Fibroblast of skin of scalp (primary cell): ENCODE results near the gene RYK. TPM values are rescaled to one million over a fixed set of nuclear protein-coding genes. Genes with fewer than 3 reads are reported as not detected.
"Not testable (repeated sequence)": the region's sequence is repeated elsewhere in the genome, so short reads cannot be mapped to it uniquely, and the experiment has no call there.

Source experiments
- DNase-seq: peaks from one replicate; pipeline ENCODE4 v3.0.0-alpha.2; 2013
- polyA plus RNA-seq, 2 experiments: library from polyadenylated mRNA; unstranded; fragments of 120-200 nt; gene quantifications; one replicate each; pipeline ENCODE4 v1.2.1, GENCODE V29; 2013; ENCODE audit not compliant: insufficient read length in 2 of 2

The RYK gene
- 65.0 TPM for polyA plus RNA-seq (2013, experiment 1 of 2; ENCODE audit: insufficient read length)
- 71.5 TPM for polyA plus RNA-seq (2013, experiment 2 of 2; ENCODE audit: insufficient read length)

DNA sequence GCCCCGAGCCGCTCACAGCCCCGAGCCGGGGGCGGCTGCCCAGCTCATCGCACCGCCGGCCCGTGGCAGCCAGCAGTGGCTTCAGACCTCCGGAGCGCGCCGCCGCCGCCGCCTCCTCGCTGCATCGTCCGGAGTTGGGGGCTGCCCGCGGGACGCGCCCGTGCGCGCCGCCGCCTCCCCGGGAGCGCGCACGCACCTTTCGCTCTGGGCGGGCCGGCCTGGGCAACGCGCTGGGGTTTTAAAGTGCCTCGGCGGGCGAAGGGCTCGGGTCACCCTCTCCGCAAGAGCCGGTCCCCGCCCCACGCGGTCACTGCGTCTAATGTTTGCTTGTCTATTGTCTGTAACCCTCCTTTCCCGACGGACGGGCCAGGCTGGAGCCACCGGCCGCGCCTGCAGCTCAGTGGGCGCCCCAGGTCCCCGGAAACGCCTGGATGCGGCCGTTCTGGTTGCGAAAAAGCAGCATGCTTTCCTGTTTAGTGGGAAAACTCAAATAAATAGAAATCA lies at the start of gene RYK:
Gene RYK (minus strand): TSS at position 143 of the 504 bp plus-strand sequence. CDS start 205 bp downstream, outside the sequence.
- DNase-seq: peak; percentile 82

DNA sequence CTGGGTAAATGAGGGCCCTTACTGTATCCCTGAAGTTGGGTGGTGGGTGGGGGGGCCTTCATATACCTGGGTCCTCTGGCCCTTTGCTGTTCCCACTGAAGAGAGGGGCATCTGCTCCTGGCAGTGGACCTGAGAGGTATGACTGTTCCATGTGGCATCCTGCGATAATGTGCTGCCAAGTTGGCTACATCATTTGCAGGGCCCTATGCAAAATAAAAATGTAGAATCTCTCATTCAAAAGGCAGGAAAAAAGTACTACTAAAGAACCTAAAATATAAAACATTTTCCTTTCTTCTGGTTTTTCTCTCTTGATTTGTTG lies 49.2 kb upstream of the RYK start:
- no peak for DNase-seq

DNA sequence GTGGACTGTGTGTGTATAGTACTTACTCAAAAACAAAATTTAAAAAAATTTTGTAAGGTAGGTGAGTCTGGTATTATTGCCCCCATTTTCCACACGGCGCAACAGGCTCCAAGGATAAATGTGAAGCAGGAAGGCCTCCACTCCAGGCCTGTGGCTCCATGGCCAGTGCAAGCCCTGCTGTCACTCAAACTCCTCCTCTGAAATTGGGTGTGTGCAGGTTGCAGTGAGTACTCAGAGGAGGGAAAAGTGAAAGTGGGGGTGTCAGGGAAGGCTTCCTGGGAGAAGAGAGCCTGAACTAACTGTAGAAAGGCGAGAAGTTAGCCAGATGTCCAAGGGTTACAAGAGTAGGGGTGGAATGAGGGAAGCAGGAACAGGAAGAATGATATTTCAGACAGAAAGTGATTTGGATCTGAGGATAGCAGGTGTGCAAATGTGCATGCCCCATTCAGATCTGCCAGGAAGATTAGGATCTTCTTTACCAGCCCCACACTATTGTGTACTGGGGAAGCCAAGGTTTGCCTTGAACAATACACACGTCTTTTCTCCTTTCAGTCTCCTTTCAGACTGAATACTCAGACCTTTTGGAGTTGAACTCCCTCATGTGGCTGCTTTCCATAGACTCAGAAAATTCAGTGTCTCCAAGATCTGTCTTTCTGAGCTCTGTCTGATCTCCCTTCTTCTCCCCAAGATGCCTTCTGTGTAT lies 48.7 kb upstream of the RYK start:
- no peak for DNase-seq

DNA sequence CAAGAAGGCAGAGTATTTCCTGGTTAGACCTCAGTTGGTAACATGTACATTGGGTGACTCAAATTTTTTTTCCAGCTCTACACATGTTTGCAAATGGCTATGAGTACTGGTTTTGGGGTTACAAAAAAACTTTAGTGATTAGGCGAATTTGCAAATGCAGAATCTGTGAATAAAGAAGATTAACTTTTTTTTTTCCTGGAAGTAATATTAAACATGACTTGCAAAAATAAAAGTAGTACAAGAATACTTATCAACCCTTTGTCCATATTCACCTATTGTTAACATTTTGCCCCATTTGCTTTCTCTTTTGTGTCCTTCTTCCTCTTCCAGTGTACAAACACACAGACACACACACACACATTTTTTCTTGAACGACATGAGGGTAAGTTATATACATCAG lies 47.6 kb upstream of the RYK start:
- DNase-seq: no peak

DNA sequence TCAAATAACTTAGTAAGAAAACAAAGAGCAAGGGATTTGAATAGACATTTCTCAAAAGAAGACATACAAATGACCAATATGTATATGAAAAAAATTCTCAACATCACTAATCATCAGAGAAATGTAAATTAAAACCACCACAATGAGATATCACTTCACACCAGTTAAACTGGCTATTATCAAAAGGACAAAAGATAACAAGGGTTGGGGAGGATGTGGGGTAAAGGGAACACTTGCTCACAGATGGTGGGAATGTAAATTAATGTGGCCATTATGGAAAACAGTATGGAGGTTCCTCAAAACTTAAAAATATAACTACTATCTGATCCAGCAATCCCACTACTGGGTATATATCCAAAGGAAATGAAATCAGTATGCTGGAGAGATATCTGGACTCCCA lies 46.0 kb upstream of the RYK start:
- DNase-seq: no peak

DNA sequence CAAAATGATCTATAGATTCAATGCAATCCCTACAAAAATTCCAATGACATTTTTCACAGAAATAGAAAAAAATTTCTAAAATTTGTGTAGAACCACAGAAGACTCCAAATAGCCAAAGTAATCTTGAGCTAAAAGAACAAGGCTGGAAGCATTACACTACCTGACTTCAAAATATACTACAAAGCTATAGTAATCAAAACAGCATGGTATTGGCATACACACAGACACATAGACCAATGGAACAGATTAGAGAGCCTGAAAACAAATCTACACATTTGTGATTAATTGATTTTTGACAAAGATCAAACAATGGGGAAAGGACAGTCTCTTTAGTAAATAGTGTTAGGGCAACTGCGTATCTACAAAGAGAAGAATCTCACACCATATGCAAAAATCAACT lies 45.3 kb upstream of the RYK start:
- no peak for DNase-seq

DNA sequence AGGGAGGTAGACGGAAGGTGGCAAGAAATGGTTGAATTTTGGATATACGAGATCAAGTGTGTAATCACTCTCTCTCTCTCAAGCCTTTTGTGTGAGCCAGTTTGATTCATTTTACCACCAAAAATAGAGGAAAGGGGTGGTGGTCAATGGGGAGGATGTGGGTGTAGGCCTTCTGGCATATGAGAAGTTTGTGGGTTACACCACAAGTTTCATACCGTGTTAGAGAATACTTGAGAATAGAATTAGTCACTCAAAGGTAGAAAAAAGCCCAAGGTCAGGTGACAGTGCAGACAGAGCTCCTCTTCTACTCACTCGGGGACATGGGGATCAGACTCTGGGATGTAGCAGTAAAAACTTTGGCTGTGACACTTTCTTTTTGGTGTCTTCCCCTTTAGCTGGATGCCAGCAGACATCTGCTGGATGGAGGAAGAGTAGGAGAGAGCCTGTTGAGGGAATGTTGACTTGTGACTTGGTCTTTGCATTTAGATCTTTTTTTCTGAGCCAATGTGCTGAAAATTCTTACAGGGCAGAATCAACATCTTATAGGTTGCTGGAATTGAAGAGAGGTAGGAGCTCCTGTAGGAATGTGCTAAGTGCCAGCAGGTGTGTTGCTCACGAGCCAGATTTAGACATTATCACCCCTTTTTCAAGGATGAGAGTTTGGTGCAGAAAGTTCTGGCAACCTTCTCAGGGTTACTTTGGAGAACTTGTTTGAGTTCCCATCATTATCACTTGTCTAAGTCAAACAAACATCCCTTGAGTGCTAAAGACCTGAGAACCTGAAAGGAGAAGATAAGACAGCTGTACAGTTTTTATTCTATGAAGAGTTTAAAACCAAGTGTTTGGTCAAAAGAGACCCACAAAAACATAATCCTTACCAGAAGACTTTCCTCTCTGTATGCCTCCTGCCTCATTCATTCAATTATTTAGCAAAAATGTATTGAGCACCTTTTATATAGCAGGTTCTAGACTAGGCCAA lies 43.9 kb upstream of the RYK start:
- no peak for DNase-seq

DNA sequence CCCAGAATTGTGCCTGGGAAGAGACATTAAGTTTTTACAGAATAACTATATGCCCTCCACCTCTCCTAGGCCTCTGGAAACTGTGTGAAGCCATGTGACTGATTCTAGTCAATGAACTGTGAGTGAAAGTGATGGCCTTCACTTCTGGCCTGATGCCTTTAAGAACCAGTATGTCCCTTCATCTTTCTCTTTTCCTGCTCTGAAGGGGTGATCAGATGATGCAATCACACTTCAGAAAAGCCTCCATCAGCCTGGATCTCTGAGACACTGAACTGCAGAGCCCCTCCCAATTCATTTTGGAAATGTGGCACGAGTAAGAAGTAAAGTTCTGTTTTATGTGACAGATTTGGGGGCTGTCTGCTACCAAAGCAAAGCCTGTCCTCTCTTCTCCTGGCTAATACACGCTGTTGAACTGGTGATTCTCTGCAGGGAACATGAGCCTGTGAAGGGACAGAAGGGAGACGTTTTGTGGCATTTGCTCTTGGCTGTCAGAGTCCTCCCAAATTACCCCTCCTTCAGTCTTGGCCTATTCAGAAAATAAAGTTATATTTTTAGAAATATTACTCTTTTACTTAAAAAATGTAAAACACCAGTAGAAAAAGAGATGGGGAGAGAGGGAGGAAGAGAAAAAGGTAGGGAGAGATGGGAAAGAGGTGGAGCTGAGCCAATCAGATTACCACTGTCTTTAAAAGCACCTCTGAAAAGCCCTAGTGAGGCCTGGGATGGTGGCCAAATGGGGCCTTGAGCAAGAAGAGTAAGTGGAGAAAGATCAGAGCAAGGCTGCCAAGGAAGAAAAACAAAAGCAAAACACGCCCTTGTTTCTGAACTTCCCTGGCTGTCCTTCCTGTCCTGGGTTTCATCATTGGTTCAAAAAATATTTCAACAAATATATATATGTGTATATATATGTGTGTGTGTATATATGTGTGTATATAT lies 40.9 kb upstream of the RYK start:
- DNase-seq: peak; percentile 63

DNA sequence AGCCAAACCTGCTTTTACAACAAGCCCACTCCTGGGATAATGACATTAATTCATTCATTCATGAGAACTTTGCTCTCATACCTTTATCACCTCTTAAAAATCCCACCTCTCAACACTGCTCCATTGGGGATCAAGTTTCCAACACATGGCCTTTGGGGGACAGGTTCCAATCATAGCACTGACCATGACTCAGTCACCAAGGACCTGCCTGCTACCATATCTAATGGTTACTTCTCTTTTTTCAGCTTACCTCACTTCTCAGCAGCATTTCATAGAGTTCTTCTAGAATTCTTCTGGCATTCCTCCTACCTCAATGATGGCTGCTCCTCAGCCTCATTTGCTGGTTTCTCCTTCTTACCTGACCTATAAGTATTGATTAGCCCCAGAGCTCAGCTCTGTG lies 36.9 kb upstream of the RYK start:
- DNase-seq: no peak

DNA sequence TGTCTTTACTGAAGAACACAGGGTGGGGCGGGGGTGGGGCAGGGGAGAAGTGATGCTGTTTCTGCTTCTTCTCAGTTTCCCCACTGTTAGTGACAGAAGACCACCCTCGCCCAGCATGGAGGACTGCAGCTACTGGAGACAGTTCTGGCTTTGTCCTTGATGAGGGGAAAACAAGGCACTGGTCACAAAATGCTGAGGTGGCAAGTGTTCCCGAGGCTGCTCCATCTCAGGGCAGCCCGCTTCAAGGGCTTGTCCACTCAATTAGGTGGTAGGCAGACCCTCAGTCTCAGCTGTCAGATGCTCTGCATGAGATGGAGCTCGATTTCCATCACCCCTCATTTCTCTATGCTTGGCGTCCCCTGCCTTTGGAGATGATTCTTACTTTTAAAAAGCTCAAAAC lies 33.8 kb upstream of the RYK start:
- no peak for DNase-seq

DNA sequence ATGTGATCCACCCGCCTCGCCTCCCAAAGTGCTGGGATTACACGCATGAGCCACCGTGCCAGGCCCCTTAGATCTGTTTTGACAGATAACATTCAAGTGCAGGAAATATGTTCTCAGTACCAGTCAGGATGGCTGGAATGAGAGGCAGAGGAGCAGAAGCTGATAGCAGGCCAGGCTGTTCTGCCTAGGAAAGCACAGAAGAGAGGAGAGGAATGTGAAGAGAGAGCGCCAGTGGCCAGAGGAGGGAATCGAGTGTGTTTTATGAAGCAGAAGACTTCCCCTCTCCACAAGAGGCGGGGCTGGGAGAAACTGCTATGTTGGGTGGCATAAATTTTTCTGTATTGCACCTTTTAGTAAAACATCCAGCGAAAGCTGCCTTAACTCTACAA lies 32.0 kb upstream of the RYK start:
- no peak for DNase-seq

DNA sequence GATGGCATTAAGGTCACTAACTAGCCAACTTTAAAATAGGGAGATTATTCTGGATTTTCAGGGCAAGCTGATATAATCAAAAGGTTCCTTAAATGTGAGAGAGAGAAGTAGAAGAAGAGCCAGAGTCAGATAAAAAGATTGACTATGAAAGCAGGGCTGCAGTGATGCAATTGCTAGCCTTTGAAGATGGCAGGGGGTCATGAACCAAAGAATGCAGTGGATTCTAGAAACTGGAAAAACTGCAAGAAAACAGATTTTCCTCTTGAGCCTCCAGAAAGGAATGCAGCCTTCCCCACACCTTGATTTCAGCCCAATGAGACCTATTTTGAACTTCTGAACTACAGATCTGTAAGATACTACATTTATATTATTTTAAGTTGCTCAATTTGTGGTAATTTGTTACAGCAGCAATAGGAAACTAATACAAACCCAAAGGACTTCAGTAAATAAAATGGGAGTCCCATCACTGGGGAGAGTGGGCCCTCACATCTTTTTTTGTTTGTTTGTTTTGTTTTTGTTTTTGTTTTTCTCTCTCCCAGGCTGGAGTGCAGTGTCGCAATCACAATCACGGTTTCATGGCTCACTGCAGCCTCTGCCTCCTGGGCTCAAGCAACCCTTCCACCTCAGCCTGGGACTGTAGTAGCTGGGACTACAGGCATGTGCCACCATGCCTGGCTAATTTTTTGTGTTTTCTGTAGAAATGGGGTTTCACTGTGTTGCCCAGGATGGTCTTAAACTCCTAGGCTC lies 31.4 kb upstream of the RYK start:
- DNase-seq: no peak

DNA sequence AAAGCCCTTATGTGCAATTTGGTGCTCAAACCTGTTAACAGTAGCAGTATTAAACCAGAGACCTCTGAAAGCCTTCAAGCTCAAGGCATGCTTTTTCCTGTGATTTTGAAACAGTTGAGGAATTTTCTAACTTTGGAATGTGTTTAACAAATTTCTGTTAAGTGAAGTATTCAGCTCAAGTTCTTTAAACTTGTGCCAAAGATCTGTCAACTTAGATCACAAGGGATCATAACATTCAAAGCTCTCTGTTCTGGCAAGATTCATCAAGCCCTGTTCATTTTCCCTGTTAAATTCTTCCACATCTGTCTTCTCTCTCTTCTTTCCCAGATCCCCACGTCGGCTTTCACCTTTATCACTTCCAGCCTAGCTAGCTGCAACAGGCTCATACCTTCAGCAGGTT lies 28.8 kb upstream of the RYK start:
- peak; percentile 35 for DNase-seq

DNA sequence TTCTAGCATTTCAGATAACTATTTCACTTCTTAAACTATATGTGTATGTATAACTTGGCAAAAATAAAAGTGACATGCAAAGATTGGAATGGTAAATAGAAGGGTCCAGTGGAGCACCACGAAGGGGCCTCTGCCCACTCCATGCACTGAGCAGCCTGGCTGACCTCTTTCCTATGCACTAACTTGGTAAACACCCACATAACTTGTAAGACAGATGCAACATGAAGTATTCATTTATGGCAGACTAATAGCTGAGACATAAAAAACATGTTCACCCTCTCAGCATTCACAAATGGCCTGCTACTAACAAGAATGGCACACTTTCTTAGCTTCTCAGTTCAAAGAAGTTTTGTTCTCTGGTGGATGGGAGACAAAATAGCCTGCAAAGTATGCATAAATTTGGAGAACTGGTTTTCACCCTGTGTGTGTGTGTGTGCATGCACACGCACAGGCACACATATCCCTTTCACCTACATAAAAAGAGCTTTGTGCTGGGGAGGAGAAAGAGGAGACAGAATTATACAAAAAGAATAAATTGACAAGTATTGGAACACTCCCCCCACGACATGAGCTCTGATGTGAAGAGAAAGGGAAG lies 26.5 kb upstream of the RYK start:
- DNase-seq: no peak

DNA sequence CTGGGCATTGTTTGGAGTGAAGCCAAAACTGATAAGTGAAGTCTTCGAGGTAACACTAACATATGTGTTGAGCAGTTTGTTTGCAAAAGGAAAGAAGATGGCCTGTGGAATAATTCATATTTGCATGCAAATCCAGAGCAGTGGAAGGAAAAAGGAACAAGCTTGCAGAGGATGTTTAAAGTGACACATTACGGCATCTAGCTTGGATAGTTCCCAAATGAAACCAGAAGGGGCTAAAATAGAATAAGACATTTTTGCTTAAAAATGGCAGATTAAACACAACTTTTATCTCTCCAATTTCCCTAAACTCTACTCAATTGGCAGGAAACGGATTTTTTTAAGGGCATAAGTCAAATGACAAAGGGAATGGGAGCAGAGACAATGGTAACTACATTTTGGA lies 25.4 kb upstream of the RYK start:
- no peak for DNase-seq

DNA sequence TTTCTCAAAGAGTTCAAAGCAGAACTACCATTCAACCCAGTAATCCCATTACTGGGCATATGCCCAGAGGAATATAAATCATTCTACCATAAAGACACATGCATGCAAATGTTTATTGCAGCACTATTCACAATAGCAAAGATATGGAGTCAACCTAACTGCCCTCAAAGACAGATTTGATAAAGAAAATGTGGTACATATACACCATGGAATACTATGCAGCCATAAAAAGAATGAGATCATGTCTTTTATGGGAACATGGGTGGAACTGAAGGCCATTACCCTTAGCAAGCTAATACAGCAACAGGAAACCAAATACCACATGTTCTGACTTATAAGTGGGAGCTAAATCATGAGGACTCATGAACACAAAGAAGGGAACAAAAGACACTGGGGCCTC lies 24.5 kb upstream of the RYK start:
- DNase-seq: not testable (repeated sequence)

DNA sequence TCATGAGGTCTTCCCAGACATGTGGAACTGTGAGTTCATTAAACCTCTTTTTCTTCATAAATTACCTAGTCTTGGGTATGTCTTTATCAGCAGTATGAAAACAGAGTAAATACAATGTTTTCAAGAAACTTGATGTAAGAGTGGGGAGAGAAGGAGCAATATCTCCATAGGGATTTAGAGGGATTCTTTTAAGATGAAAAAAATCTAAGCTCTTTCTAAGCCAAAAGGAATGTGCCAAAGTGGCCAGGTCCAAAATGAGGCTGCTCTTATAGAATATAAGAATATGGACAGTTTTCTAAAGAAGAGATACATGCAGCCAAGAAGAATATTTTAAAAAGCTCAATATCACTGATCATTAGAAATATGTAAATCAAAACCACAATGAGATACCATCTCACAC lies 23.9 kb upstream of the RYK start:
- peak; percentile 60 for DNase-seq

DNA sequence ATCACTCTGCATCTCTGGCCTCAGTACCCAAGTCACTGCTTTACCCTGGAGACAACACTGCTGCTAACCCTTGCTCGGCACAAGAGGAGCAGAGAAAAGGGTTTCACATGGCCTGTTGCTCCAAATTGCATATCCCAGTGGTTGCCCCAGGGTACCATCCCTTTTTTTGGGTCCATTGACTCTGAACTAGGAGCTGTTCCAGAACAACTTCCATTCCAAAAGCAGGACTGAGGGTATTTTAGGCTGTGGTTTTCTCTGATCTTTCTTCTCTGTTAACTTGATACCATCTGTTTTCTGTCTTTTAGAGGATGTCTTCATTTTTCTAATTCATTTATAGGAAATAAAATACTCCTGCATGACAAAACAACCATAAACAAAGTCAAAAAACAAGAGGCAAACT lies 17.3 kb upstream of the RYK start:
- no peak for DNase-seq

DNA sequence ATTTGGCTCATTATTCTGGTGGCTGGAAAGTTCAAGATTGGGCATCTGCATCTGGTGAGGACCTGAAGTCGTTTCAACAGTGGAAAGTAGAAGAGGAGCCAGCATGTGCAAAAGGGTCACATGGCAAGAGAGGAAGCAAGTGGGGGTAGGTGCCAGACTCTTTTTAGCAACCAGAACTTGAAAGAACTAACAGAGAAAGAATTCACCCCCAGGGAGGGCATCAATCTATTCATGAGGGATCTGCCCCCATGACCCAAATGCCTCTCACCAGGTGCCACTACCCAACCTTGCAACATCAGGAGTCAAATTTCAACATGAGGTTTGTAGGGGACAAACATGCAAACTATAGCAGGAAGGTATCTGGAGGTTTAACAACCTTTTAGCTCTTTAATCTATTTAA lies 10.3 kb upstream of the RYK start:
- no peak for DNase-seq

DNA sequence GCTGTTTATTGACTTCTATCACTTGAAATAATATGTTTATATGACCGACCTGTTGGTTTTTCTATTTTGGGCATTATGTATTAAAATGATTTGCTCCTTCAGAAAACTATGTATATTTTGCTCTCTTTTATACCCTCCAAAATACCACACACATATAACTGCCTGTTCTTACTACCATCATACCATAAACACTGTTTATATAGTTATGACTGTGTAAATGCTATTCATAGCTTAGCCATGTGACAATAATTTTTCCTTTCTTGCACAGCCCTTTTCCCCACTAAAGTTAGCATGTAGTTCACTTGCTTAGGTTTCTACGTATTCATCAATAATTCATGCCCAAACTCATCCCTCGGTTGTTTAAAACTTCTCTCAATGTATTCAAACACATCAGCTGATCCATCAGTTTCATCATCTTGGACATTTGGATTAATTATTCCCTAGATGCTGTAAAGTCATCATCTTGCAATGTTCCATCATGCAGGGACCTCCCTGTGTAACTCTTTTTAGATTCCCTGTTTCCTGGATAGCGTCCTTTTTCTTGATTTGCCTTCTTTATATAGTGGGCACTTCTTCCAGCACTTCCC lies 8.2 kb upstream of the RYK start:
- DNase-seq: peak; percentile 12

DNA sequence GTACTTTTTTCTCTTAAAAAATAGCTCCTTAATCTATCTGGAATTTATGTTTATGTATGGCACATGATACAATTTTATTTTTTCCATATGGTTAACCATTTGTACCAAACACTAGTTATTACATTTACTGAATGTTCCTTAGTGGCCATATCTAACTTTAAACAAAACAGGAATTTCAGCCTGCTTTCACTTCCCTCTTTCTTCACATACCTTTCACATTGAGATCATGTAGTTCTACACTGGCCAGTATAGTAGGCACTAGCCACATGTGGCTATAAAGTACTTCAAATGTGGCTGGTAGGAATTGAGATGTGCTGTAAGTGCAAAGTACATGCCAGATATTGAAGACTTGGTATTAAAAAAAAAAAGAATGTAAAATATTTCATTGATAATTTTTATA lies 4.7 kb upstream of the RYK start:
- no peak for DNase-seq
